ENCODE data around the gene OPN1LW.
"Not testable (repeated sequence)": the region's sequence is repeated elsewhere in the genome, so short reads cannot be mapped to it uniquely, and the experiment has no call there.

The OPN1LW gene

GRCh38 chrX:154144010-154144409, at the start of gene OPN1LW:
TSS of gene OPN1LW (plus strand) at chrX:154144243. CDS start at chrX:154144284, 41 bp downstream.
- DNase-seq: not testable (repeated sequence)

- no peak for DNase-seq
Observed at GRCh38 chrX:154094833-154095232, 49.2 kb upstream of the OPN1LW start.

- no peak for DNase-seq
Observed at GRCh38 chrX:154096140-154097002, 47.7 kb upstream of the OPN1LW start.

- peak; percentile 26 to 54 (median 37) for DNase-seq
Observed at GRCh38 chrX:154097003-154097588, 46.9 kb upstream of the OPN1LW start.

- DNase-seq: peak; percentile 66 to 78 (median 72)
Observed at GRCh38 chrX:154097589-154098541, 46.2 kb upstream of the OPN1LW start, which contains the start of gene MECP2. TSS of gene MECP2 (minus strand) at chrX:154097717.

GRCh38 chrX:154098551-154098950, 45.5 kb upstream of the OPN1LW start:
- DNase-seq: no peak

- no peak for DNase-seq
Observed at GRCh38 chrX:154113729-154114128, 30.3 kb upstream of the OPN1LW start.

- DNase-seq: no peak
Observed at GRCh38 chrX:154114652-154115051, 29.4 kb upstream of the OPN1LW start.

- DNase-seq: no peak
Observed at GRCh38 chrX:154115071-154115470, 29.0 kb upstream of the OPN1LW start.

- DNase-seq: no peak
Observed at GRCh38 chrX:154115750-154116149, 28.3 kb upstream of the OPN1LW start.

- DNase-seq: no peak
Observed at GRCh38 chrX:154116426-154117211, 27.4 kb upstream of the OPN1LW start.

GRCh38 chrX:154117566-154117965, 26.5 kb upstream of the OPN1LW start:
- no peak for DNase-seq

GRCh38 chrX:154120567-154120966, 23.5 kb upstream of the OPN1LW start:
- no peak for DNase-seq

GRCh38 chrX:154121207-154121606, 22.8 kb upstream of the OPN1LW start:
- no peak for DNase-seq

- no peak for DNase-seq
Observed at GRCh38 chrX:154121961-154122360, 22.1 kb upstream of the OPN1LW start.

GRCh38 chrX:154123241-154124219, 20.5 kb upstream of the OPN1LW start:
- DNase-seq: peak in 1 of 4 experiments; percentile 3

- DNase-seq: no peak
Observed at GRCh38 chrX:154125391-154126040, 18.5 kb upstream of the OPN1LW start.

GRCh38 chrX:154126101-154126500, 17.9 kb upstream of the OPN1LW start:
- DNase-seq: no peak

- DNase-seq: no peak
Observed at GRCh38 chrX:154131955-154132354, 12.1 kb upstream of the OPN1LW start.

GRCh38 chrX:154132366-154132765, 11.7 kb upstream of the OPN1LW start:
- no peak for DNase-seq
